Activated CD4-positive, alpha-beta T cell treated with anti-CD3 and anti-CD28 coated beads, Interleukin-2, amount 50 U/mL, for 4 hours (primary cell): ENCODE results near the gene ZNF154.
A peak's percentile ranks its signal among the peaks of the same experiment; 100 is the strongest.
"Not testable (repeated sequence)": the region's sequence is repeated elsewhere in the genome, so short reads cannot be mapped to it uniquely, and the experiment has no call there.

Source experiments
- DNase-seq, 2 experiments: peaks; one replicate each; pipeline ENCODE4 v3.0.0-alpha.2; 2020

Gene ZNF154

GRCh38 chr19:57708641-57709361, at the start of gene ZNF154:
Gene ZNF154 (minus strand): TSS chr19:57709204. CDS start chr19:57708971, 233 bp downstream.
- DNase-seq = peak; percentile 23 to 25

- no peak for DNase-seq
Measured at GRCh38 chr19:57757941-57758340, 48.9 kb upstream of the ZNF154 start.

- DNase-seq = no peak
Measured at GRCh38 chr19:57755031-57755430, 46.0 kb upstream of the ZNF154 start.

- DNase-seq = no peak
Measured at GRCh38 chr19:57754091-57754673, 45.2 kb upstream of the ZNF154 start.

- no peak for DNase-seq
Measured at GRCh38 chr19:57748029-57748428, 39.0 kb upstream of the ZNF154 start.

GRCh38 chr19:57747472-57747807, 38.4 kb upstream of the ZNF154 start:
- DNase-seq = no peak

- peak; percentile 73 to 75 for DNase-seq
Measured at GRCh38 chr19:57746580-57747471, 37.8 kb upstream of the ZNF154 start, which contains the start of gene ZNF776. Gene ZNF776 (plus strand): TSS chr19:57746815. CDS start chr19:57747059, 244 bp downstream.

- DNase-seq = not testable (repeated sequence)
Measured at GRCh38 chr19:57738770-57739169, 29.8 kb upstream of the ZNF154 start.

- DNase-seq = peak; percentile 24 to 35
Measured at GRCh38 chr19:57738320-57738719, 29.3 kb upstream of the ZNF154 start.

GRCh38 chr19:57720878-57721277, 11.9 kb upstream of the ZNF154 start:
- DNase-seq = no peak

GRCh38 chr19:57719901-57720519, 11.0 kb upstream of the ZNF154 start:
- no peak for DNase-seq

- DNase-seq = no peak
Measured at GRCh38 chr19:57719424-57719823, 10.4 kb upstream of the ZNF154 start.

- no peak for DNase-seq
Measured at GRCh38 chr19:57712222-57712621, 3.2 kb upstream of the ZNF154 start.

GRCh38 chr19:57709616-57710015, 612 bp upstream of the ZNF154 start:
- no peak for DNase-seq

GRCh38 chr19:57706346-57706745, 2.7 kb downstream of the ZNF154 start:
- DNase-seq = no peak

- DNase-seq = no peak
Measured at GRCh38 chr19:57701625-57702024, 7.4 kb downstream of the ZNF154 start.

GRCh38 chr19:57689750-57690149, 19.3 kb downstream of the ZNF154 start:
- DNase-seq = no peak

- DNase-seq = no peak
Measured at GRCh38 chr19:57688011-57688763, 20.8 kb downstream of the ZNF154 start.

- no peak for DNase-seq
Measured at GRCh38 chr19:57687363-57688010, 21.5 kb downstream of the ZNF154 start.

- no peak for DNase-seq
Measured at GRCh38 chr19:57686727-57687126, 22.3 kb downstream of the ZNF154 start.

GRCh38 chr19:57682226-57682766, 26.7 kb downstream of the ZNF154 start:
- no peak for DNase-seq

- no peak for DNase-seq
Measured at GRCh38 chr19:57675881-57676280, 33.1 kb downstream of the ZNF154 start.
